Lower leg skin (tissue), 3 donors: ENCODE measurements around the gene SPDYE17.
"Not testable (repeated sequence)": the region's sequence is repeated elsewhere in the genome, so short reads cannot be mapped to it uniquely, and the experiment has no call there.

ENCODE experiments used
- POLR2A ChIP-seq, 2 donors: fragments of 450-650 bp; IDR thresholded peaks; one replicate each; pipeline ENCODE4 v1.6.1; 2016 to 2017; ENCODE audit warnings: antibody characterized with exemption in 2 of 2, mild to moderate bottlenecking in 1 of 2, moderate library complexity in 1 of 2
- TF ChIP-seq, protein P1 (sequence below), 3 donors: fragments of 450-650 bp; IDR thresholded peaks; one replicate each; pipeline ENCODE4 v1.5.1; 2016; ENCODE audit warnings: antibody characterized with exemption in 3 of 3, mild to moderate bottlenecking in 3 of 3, moderate library complexity in 2 of 3

DNA sequence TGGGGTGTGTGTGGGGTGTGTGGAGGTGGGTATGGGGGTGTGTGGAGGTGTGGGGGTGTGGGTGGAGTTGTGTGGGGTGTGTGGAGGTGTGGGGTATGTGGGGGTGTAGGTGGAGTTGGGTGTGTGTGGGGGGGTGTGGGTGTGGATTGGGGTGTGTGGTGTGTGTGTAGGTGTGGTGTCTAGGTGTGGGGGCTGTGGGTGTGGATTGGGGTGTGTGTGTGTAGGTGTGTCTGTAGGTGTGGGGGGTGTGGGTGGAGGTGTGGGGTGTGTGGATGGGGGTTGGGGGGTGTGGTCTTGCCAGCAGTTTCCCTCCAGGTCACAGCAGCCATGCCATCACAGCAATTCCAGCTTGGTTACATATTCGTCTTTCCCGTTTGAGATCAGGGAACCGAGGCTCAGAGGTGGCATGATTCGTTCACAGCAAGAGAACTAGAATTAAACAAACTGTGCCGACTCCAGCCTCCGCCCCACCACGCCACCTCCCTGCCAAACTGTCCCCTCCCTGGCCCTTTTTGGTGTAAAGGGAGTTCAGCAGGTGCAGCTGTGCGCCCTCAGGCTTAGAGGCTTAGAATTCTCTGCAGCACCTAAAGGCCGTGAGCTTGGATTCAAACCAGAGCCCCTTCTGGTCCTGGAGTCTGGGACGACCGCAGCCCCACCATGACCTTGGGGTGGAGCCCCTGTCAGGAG lies 33.3 kb downstream of the SPDYE17 start:
- TF ChIP-seq, protein P1, sequence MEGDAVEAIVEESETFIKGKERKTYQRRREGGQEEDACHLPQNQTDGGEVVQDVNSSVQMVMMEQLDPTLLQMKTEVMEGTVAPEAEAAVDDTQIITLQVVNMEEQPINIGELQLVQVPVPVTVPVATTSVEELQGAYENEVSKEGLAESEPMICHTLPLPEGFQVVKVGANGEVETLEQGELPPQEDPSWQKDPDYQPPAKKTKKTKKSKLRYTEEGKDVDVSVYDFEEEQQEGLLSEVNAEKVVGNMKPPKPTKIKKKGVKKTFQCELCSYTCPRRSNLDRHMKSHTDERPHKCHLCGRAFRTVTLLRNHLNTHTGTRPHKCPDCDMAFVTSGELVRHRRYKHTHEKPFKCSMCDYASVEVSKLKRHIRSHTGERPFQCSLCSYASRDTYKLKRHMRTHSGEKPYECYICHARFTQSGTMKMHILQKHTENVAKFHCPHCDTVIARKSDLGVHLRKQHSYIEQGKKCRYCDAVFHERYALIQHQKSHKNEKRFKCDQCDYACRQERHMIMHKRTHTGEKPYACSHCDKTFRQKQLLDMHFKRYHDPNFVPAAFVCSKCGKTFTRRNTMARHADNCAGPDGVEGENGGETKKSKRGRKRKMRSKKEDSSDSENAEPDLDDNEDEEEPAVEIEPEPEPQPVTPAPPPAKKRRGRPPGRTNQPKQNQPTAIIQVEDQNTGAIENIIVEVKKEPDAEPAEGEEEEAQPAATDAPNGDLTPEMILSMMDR (IDR thresholded peaks at IDR 0.05) = not testable (repeated sequence)
- not testable (repeated sequence) for TF ChIP-seq POLR2A (IDR thresholded peaks at IDR 0.05)
